BLaER1 (cell line): ENCODE results near the gene HGFAC.
A peak's percentile ranks its signal among the peaks of the same experiment; 100 is the strongest.

Experiments used
- H3K27ac ChIP-seq: shearing (Covaris generic); formaldehyde crosslinking; 2 replicates; pipeline ENCODE4 v1.8.1; 2022
- H3K27me3 ChIP-seq: shearing (Covaris generic); formaldehyde crosslinking; 2 replicates; pipeline ENCODE4 v1.8.1; 2022
- H3K36me3 ChIP-seq: shearing (Covaris generic); formaldehyde crosslinking; 2 replicates; pipeline ENCODE4 v1.8.1; 2022
- H3K4me1 ChIP-seq: shearing (Covaris generic); formaldehyde crosslinking; 2 replicates; pipeline ENCODE4 v1.8.1; 2022
- H3K4me2 ChIP-seq: shearing (Covaris generic); formaldehyde crosslinking; 2 replicates; pipeline ENCODE4 v1.8.1; 2022
- H3K4me3 ChIP-seq: shearing (Covaris generic); formaldehyde crosslinking; 2 replicates; pipeline ENCODE4 v1.8.1; 2022
- H3K9ac ChIP-seq: shearing (Covaris generic); formaldehyde crosslinking; 2 replicates; pipeline ENCODE4 v1.8.1; 2022
- H3K9me3 ChIP-seq: shearing (Covaris generic); formaldehyde crosslinking; 2 replicates; pipeline ENCODE4 v1.8.1; 2022
- H4K20me1 ChIP-seq: shearing (Covaris generic); formaldehyde crosslinking; 2 replicates; pipeline ENCODE4 v1.8.1; 2022
- Cebpa-rat ChIP-seq: shearing (Covaris generic); IDR thresholded peaks from 2 replicates; pipeline ENCODE4 v1.8.1; 2022

HGFAC gene

GRCh38 chr4:3483471-3483921, 41.7 kb downstream of the HGFAC start:
- TF ChIP-seq Cebpa-rat = no peak
- peak overlapping the region; percentile 99 for H3K4me2 ChIP-seq
- peaks cover 84% of the 10 kb centered on the region for H3K4me1 ChIP-seq
- H3K9ac ChIP-seq = no peak overlapping the region
- H3K27ac ChIP-seq = no peak overlapping the region
- H3K4me3 ChIP-seq = no peak overlapping the region
- no peaks in the 10 kb centered on the region for H3K36me3 ChIP-seq
- H3K27me3 ChIP-seq = peaks cover 56% of the 10 kb centered on the region
- H4K20me1 ChIP-seq = peaks cover 49% of the 10 kb centered on the region
- no peaks in the 10 kb centered on the region for H3K9me3 ChIP-seq

- peak overlapping the region; percentile 22; the same call in 1 of the 2 replicates for H3K27ac ChIP-seq
- H3K4me2 ChIP-seq = peak overlapping the region; percentile 99
- no peak for TF ChIP-seq Cebpa-rat
- H3K9me3 ChIP-seq = no peaks in the 10 kb centered on the region
- peak overlapping the region; percentile 56 for H3K4me3 ChIP-seq
- H3K4me1 ChIP-seq = peaks cover 90% of the 10 kb centered on the region
- peaks cover 54% of the 10 kb centered on the region for H3K27me3 ChIP-seq
- 0 out of 2 replicates have a peak overlapping the region, but pooled peaks have one; percentile 15 for H3K9ac ChIP-seq
- no peaks in the 10 kb centered on the region for H3K36me3 ChIP-seq
- peaks cover 57% of the 10 kb centered on the region for H4K20me1 ChIP-seq
Measured at GRCh38 chr4:3484057-3484973, 42.5 kb downstream of the HGFAC start.

- peaks cover 54% of the 10 kb centered on the region for H3K27me3 ChIP-seq
- H3K9me3 ChIP-seq = no peaks in the 10 kb centered on the region
- H4K20me1 ChIP-seq = peaks cover 59% of the 10 kb centered on the region
- H3K27ac ChIP-seq = no peak overlapping the region
- no peaks in the 10 kb centered on the region for H3K36me3 ChIP-seq
- peak overlapping the region; percentile 99 for H3K4me2 ChIP-seq
- H3K4me1 ChIP-seq = peaks cover 91% of the 10 kb centered on the region
- H3K9ac ChIP-seq = no peak overlapping the region
- H3K4me3 ChIP-seq = peak overlapping the region; percentile 56
- no peak for TF ChIP-seq Cebpa-rat
Measured at GRCh38 chr4:3485011-3485791, 43.4 kb downstream of the HGFAC start.

GRCh38 chr4:3485886-3486540, 44.2 kb downstream of the HGFAC start:
- no peak overlapping the region for H3K9ac ChIP-seq
- no peak for TF ChIP-seq Cebpa-rat
- peaks cover 54% of the 10 kb centered on the region for H3K27me3 ChIP-seq
- no peak overlapping the region for H3K27ac ChIP-seq
- H4K20me1 ChIP-seq = peaks cover 59% of the 10 kb centered on the region
- no peaks in the 10 kb centered on the region for H3K9me3 ChIP-seq
- peak overlapping the region; percentile 99 for H3K4me2 ChIP-seq
- peaks cover 83% of the 10 kb centered on the region for H3K4me1 ChIP-seq
- H3K36me3 ChIP-seq = no peaks in the 10 kb centered on the region
- peak overlapping the region; percentile 56 for H3K4me3 ChIP-seq

GRCh38 chr4:3486541-3487540, 45.1 kb downstream of the HGFAC start:
- Histone ChIP-seq H3K36me3 (no peaks in the 10 kb centered on the region), H3K27ac (no peak overlapping the region), H3K4me1 (peaks cover 75% of the 10 kb centered on the region), H3K27me3 (peaks cover 58% of the 10 kb centered on the region), H3K9me3 (no peaks in the 10 kb centered on the region), H4K20me1 (peaks cover 59% of the 10 kb centered on the region), H3K4me3 (no peak overlapping the region), H3K9ac (no peak overlapping the region), H3K4me2 (peak overlapping the region; percentile 99)
- TF ChIP-seq Cebpa-rat = no peak

GRCh38 chr4:3487861-3488260, 46.1 kb downstream of the HGFAC start:
- Histone ChIP-seq H3K9me3 (no peaks in the 10 kb centered on the region), H3K4me2 (no peak overlapping the region), H3K9ac (no peak overlapping the region), H3K27ac (no peak overlapping the region), H3K36me3 (no peaks in the 10 kb centered on the region), H3K27me3 (peaks cover 61% of the 10 kb centered on the region), H3K4me3 (no peak overlapping the region), H4K20me1 (peaks cover 59% of the 10 kb centered on the region), H3K4me1 (peaks cover 67% of the 10 kb centered on the region)
- no peak for TF ChIP-seq Cebpa-rat

- Histone ChIP-seq H3K27me3 (peaks cover 55% of the 10 kb centered on the region), H4K20me1 (peaks cover 57% of the 10 kb centered on the region)
Measured at GRCh38 chr4:3488820-3489219, 47.1 kb downstream of the HGFAC start.

GRCh38 chr4:3489451-3489962, 47.7 kb downstream of the HGFAC start:
- TF ChIP-seq Cebpa-rat = no peak
- Histone ChIP-seq H3K36me3 (no peaks in the 10 kb centered on the region), H3K4me1 (peaks cover 67% of the 10 kb centered on the region), H3K27me3 (peaks cover 53% of the 10 kb centered on the region), H3K9me3 (no peaks in the 10 kb centered on the region), H3K4me2 (peak overlapping the region; percentile 70), H3K27ac (no peak overlapping the region), H3K4me3 (no peak overlapping the region), H4K20me1 (peaks cover 50% of the 10 kb centered on the region), H3K9ac (no peak overlapping the region)

More at GRCh38 chr4:3488820-3489219, 47.1 kb downstream of the HGFAC start:
- Histone ChIP-seq H3K4me1 (peaks cover 67% of the 10 kb centered on the region), H3K9me3 (no peaks in the 10 kb centered on the region), H3K4me3 (no peak overlapping the region), H3K36me3 (no peaks in the 10 kb centered on the region), H3K27ac (no peak overlapping the region), H3K4me2 (peak overlapping the region; percentile 70), H3K9ac (no peak overlapping the region)
- TF ChIP-seq Cebpa-rat = no peak
